ENCODE measurements around the gene CD209.
"Not testable (repeated sequence)": the region's sequence is repeated elsewhere in the genome, so short reads cannot be mapped to it uniquely, and the experiment has no call there.

The CD209 gene

DNA sequence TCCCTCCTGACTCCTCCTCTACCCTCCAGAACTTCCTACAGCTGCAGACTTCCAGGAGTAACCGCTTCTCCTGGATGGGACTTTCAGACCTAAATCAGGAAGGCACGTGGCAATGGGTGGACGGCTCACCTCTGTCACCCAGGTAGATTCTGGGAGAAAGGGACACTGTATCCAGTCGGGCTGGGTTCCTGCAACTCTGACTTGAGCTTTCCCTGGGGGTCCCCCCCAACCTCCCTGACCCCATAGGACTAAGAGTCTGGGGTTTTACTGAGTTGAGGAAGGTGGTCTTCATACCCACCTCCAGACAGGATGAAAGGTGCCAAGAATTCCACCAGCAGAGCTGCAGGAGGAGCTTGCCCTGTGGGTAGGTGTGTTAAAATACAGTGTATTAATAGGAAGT lies 20.2 kb upstream of the CD209 start:
- no peak for DNase-seq (ENCODE audit: low read depth)

DNA sequence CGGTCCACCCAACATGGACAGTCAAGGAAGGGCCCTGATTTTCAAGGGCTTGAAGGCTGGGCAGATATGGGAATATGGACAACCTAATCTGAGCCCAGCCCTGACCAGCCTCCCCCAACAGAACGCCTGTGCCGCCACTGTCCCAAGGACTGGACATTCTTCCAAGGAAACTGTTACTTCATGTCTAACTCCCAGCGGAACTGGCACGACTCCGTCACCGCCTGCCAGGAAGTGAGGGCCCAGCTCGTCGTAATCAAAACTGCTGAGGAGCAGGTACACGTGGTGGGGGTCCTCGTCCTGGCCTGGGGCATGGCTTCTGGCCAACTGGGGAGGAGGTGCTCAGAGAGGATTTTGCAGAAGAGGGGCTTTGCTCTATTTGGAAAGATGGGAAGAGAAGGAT lies 19.2 kb upstream of the CD209 start:
- DNase-seq (ENCODE audit: low read depth): no peak

- DNase-seq (ENCODE audit: low read depth): not testable (repeated sequence)
These were observed 17.7 kb upstream of the CD209 start for GRCh38 chr19:7765043-7765442.

DNA sequence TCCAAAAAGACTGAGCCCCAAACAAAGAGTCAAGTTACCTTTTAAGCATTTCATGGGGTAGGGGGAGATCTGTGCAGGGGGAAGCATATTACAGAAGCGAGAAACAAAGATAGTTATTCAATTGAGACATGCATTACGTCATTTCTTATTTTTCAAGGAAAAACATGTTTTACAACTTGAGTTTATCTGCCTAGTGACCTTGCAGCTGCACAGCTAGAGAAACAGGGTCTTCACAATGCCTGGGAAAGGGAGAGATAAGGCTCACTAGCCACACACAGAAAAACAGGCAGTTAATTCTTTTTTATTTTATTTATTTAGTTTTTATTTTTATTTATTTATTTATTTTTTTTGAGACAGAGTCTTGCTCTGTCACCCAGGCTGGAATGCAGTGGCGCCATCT lies 16.8 kb upstream of the CD209 start:
- DNase-seq (ENCODE audit: low read depth): not testable (repeated sequence)

DNA sequence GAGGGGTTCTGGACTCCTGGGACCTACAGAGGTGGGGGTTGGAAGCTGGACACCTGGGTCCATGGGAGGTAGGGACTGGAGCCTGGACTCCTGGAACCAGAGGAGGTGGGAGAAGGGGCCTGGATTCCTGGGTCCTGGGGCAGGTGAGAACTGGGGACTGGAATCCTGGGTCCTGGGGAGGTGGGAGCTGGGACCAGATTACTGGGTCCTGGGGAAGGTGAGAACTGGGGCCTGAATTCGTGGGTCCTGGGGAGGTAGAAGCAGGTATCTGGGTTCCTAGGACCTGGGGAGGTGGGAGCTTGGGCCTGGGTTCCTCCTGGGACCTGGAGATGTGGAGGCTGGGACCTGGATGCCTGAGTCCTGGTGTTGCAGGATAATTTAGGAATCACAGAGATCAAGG lies 16.4 kb upstream of the CD209 start:
- DNase-seq (ENCODE audit: low read depth): no peak

GRCh38 chr19:7762719-7763293 lies 15.5 kb upstream of the CD209 start, which contains the start of gene CLEC4M:
CLEC4M (plus strand) TSS chr19:7763243; CDS start chr19:7763267, 24 bp downstream.
- no peak for DNase-seq (ENCODE audit: low read depth)

- DNase-seq (ENCODE audit: low read depth): no peak
These were observed 11.8 kb upstream of the CD209 start for GRCh38 chr19:7759156-7759555.

DNA sequence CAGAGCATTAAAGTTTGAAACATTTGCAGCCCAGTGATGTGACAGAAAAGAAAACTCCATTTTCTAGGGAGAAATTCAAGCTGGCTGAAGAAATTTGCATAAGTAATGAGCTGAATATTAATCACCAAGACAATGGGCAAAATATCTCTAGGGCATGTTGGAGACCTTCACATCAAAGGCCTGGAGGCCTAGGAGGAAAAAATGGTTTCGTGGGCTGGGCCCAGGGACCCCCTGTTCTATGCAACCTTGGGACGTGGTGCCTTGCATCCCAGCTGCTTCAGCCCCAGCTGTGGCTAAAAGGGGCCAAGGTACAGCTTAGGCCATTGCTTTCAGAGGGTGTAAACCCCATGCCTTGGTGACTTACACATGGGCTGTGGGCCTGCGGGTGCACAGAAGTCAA lies 10.0 kb upstream of the CD209 start:
- DNase-seq (ENCODE audit: low read depth): no peak

DNA sequence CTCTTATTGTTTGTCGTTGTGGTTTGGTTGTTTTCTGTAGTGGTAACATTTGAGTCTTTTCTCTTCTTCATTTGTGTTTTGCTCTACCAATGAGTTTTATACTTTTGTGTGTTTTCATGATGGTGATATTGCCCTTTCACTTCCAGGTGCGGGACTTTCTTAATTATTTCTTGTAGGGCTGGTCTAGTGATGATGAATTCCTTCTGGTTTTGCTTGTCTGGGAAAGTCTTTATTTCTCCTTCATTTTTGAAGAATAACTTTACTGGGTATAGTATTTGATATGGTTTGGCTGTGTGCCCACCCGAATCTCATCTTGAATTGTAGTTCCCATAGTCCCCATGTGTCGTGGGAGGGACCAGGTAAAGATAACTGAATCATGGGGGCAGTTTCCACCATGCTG lies 8.9 kb upstream of the CD209 start:
- DNase-seq (ENCODE audit: low read depth): no peak

DNA sequence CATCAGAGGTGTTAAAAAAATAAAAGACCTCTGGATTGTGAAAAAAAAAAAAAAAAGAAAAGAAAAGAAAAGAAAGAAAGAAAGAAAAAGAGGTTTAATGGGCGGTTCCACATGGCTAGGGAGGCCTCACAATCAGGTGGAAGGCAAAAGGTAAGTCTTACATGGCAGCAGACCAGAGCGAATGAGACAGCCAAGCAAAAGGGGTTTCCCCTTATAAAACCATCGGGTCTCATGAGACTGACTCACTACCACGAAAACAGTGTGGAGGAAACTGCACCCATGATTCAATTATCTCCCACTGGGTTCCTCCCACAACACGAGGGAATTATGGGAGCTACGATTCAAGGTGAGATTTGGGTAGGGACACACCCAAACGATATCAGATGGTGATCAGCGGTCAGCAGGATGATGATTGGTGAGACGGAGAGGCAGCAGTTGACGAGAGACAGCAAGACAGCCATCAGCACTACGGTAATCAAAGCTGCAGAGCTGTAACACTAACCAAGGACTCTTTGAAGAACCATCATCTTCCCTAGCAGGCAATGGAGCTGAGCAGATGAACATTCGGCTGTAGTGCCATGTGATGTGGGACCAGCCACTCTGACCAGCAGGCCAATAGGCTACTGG lies 3.9 kb upstream of the CD209 start:
- DNase-seq (ENCODE audit: low read depth): no peak

DNA sequence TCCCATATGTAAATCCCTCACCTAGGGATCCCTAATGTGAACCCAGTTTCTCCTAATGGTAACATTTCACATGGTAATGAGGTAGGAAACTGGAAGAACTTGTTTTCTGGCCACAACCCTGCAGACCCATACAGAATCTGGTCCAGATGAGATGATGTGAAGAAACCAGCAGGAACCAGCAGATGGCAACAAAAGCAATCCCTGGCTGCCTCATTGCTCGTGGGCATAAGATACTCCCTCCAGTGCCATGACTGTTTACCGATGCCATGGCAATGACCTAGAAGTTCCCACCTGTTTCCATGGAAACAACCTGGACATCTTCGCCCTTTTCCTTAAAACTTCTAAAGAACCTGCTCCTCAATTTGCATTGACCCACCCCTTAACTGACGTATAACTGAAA lies 1.4 kb upstream of the CD209 start:
- DNase-seq (ENCODE audit: low read depth): no peak

GRCh38 chr19:7748171-7748570 lies 837 bp upstream of the CD209 start:
- DNase-seq (ENCODE audit: low read depth): no peak

GRCh38 chr19:7746306-7746705 lies 1.0 kb downstream of the CD209 start:
- DNase-seq (ENCODE audit: low read depth): not testable (repeated sequence)

- no peak for DNase-seq (ENCODE audit: low read depth)
These were observed 2.3 kb downstream of the CD209 start for GRCh38 chr19:7744871-7745650.

GRCh38 chr19:7744199-7744786 lies 3.0 kb downstream of the CD209 start:
- DNase-seq (ENCODE audit: low read depth): no peak

DNA sequence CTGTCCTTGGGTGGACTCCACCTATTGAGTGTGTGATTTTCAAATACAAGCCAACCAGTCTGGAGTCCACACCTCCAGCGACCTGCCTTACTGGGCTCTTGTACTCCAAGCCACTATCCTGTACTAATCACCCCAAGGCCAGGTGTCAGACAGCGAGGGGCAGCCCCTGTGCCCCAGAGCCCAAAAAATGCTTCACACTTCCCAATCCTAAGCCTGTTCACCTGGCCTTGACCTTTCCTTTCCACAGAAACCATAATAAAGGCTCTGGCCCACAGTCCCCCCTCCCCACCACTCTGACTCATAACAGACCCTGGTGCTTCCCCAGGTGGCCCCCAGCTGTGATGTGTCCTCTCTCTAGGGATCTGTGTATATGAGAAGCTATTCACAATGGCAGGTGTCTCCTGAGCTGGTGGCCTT lies 3.9 kb downstream of the CD209 start:
- no peak for DNase-seq (ENCODE audit: low read depth)

GRCh38 chr19:7742991-7743390 lies 4.3 kb downstream of the CD209 start:
- DNase-seq (ENCODE audit: low read depth): no peak

- DNase-seq (ENCODE audit: low read depth): no peak
These were observed 4.8 kb downstream of the CD209 start for GRCh38 chr19:7742575-7742974.

- DNase-seq (ENCODE audit: low read depth): no peak
These were observed 6.7 kb downstream of the CD209 start for GRCh38 chr19:7740682-7741054.

DNA sequence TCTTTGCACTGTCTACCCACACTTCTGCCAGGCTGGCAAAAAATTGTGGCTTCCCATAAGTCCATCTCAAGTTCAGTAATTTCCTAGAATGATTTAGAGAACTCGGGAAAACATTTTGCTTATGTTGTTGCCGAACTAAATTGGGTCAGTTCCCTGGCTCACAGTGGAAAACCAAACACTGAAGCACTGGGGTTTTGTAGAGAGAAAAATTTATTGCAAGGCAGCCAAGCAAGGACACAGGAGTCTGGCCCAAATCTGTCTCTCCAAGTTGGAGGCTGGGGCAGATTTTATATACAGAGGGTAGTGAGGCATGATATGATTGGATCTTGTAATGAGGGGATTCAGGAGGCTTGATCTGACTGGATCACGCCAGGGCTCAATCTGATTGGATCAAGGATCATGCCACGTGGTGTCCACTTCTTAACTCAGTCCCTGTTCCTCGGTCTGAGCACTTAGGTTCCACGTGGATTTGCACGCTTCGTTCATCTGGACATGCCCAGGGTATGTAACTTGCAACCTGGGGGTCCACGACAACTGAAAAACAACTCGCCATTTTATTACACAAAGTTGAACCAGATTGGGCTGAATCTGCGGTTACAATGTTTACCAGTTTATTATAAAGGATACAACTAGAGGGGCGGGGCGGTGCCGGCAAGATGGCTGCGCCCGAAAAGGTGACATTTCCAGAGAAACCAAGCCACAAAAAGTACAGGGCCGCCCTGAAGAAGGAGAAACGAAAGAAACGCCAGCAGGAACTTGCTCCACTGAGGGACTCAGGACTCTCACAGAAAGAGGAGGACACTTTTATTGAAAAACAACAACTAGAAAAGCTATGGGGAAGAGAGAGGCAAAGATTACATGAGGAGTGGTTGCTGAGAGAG lies 7.3 kb downstream of the CD209 start:
- DNase-seq (ENCODE audit: low read depth): no peak

- DNase-seq (ENCODE audit: low read depth): no peak
These were observed 8.1 kb downstream of the CD209 start for GRCh38 chr19:7739211-7739755.

- no peak for DNase-seq (ENCODE audit: low read depth)
These were observed 9.3 kb downstream of the CD209 start for GRCh38 chr19:7738023-7738422.
